Colon (tissue), 2 donors: ENCODE measurements around the gene AMOTL2.

Experiments used
- FAIRE-seq: peaks from 2 replicates; lab custom pipeline; 2012; peaks lifted over from hg19 to GRCh38; lab: Jason Lieb, UNC
- donor health status: control.
- donor health status: control.

Gene AMOTL2

GRCh38 chr3:134333522-134334181, 40.6 kb downstream of the AMOTL2 start:
- FAIRE-seq, result no peak

DNA sequence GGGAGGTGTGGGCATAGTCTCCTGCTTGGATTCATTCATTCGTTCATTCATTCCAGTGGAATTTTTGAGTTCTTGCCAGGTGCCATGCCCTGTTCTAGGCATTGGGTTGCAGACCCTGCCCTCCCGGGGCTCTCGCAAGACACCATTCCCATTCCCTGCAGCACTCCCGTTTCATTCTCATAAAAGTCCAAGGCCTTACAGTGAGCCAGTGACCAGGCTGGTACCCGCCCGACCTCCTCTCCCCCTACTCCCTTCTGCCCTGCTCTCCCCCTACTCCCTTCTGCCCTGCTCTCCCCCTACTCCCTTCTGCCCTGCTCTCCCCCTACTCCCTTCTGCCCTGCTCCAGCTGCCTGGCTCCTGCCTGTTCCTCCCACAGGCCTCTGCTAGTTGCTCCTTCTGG, 41.9 kb downstream of the AMOTL2 start:
- no peak for FAIRE-seq

GRCh38 chr3:134331811-134332199, 42.4 kb downstream of the AMOTL2 start:
- FAIRE-seq, result no peak

DNA sequence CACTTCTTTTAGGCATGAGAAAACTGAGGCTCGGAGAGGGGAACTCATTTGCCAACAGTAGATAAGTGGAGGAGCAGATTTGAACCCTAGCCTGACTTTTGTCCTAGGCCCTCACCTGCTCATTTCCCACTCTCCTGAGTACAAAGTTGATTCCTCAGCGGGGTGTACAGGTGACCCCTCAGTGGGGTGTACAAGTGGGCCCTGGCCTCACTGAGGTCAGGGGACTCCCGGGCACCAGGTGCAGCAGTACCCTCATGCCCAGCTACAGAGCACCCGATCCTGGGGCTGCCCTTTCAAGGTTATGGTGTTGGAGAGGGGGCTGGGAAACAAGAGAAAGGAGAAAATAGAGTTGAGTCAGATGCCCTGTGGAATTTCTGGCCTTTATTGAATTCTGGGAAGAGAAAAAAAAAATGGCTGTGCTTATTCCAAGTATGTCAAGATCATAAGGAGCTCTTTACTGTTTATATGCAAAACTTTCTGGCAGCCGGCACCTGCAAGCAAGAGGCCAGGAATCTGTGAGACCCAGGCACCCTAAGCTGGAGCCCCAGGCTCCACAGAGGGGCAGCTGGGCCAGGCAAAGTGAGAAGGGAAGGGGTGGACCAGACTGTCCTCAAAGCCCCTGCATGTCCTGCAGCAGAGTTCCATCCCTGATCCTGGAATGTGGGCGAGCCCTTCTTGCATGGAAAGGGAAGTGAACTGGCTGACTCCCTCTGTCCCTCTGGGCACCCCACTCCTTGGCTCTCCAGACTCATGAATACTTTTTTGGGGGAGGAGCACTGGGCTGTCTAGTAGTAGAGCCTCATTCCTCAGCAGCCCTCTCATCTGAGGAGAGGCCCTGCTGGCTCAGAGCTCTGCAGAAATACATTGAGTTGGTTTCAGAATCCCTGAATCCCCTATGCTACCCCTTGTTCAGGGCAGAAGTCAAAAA, 43.1 kb downstream of the AMOTL2 start:
- no peak for FAIRE-seq

DNA sequence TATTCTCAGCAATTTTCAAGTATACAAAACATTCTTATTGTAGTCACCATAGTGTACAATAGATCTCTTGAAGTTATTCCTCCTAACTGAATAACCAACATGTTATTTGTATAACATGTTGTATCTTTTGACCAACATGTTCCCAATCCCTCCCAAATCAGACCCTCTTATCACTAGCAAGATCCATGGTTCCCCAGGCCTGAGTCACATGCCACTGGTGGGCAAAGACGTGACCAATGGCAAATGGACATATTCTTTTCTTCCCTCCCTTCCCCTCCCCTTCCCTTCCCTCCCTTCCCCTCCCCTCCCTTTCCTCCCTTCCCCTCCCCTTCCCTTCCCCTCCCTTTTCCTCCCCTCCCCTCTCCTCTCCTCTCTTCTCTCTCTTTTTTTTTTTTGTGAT, 45.4 kb downstream of the AMOTL2 start:
- FAIRE-seq, result no peak

DNA sequence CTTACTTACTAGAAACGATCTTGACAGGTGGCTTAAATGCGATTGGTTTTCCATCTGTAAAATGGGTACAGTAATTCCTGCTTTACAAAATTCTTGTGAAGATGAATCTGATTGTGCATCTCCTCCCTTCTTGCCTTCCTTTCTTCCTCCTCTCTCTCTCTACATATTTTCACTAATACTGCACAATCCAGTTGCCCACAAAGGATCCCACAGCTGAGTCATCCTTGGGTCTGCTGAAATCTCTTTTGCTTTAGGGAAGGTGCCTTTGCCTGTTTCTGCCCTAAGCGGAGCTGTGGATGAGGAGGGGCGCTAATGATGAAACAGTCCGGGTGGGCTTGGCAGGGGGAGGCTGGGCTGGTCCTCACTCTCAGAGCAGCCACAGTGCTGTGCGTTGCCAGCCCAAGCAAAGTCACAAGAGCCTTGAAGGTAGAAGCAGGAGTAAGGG, 46.1 kb downstream of the AMOTL2 start:
- FAIRE-seq, result no peak

GRCh38 chr3:134327594-134327975, 46.7 kb downstream of the AMOTL2 start:
- no peak for FAIRE-seq

DNA sequence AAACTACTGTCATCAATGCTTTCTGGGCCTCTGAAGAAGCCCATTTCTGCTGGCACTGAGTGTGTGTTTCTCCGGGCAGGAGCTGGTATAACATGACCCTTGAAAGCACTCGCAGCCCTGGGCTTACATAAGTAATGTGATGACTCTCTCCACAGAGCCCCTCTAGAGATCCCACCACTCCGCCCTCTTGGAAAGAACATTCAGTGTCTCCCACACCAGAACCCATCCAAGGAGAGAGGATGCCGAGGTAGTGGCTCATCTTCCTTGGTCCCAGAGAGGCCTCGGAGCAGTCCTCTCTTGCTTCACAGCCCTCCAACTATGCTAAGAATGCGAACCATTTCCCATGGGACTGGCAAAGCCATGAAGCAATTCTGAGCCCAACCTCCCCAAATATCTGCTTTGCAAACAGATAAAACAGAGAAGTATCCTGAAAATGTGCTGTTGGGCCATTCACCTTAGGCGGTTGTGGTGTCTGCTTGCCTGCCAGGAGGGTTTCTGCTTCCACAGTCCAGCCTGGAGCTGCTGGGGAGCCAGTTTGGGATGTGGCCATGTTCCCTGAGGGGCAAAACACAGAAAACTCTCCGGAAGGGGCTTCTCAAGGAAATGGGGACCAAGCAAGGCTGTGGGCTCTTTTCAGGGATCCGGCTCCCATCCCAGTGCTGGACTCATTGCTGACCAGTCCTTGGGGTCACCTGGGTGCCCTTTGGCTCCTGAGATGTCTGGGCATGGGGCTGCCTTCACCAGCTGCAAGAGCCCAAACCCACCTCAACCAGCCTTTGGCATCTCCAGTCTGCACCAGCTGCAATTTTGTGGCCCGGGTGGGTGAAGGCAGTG, 47.3 kb downstream of the AMOTL2 start:
- no peak for FAIRE-seq

DNA sequence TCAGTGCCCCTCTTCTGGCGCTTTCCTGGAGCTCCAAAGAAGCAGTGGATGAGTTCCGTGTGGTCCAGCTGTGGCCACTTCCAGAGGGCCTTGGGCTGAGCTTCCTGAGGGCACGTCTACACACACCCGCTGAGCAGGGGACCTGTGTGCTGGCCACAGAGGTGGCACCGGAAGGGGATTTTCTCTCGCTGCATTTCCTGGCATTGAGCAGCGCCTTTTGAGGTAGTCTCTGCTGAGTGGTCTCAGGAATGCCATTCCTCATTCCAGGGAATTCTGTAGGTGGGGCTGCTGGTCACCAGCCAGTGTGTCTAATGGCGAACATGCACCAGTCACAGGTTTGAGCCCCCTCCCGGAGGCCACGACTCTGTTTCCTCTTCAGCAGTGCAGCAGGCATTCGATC, 48.1 kb downstream of the AMOTL2 start:
- no peak for FAIRE-seq

GRCh38 chr3:134325706-134326105, 48.5 kb downstream of the AMOTL2 start:
- FAIRE-seq, result no peak

GRCh38 chr3:134325061-134325705, 49.1 kb downstream of the AMOTL2 start:
- no peak for FAIRE-seq

DNA sequence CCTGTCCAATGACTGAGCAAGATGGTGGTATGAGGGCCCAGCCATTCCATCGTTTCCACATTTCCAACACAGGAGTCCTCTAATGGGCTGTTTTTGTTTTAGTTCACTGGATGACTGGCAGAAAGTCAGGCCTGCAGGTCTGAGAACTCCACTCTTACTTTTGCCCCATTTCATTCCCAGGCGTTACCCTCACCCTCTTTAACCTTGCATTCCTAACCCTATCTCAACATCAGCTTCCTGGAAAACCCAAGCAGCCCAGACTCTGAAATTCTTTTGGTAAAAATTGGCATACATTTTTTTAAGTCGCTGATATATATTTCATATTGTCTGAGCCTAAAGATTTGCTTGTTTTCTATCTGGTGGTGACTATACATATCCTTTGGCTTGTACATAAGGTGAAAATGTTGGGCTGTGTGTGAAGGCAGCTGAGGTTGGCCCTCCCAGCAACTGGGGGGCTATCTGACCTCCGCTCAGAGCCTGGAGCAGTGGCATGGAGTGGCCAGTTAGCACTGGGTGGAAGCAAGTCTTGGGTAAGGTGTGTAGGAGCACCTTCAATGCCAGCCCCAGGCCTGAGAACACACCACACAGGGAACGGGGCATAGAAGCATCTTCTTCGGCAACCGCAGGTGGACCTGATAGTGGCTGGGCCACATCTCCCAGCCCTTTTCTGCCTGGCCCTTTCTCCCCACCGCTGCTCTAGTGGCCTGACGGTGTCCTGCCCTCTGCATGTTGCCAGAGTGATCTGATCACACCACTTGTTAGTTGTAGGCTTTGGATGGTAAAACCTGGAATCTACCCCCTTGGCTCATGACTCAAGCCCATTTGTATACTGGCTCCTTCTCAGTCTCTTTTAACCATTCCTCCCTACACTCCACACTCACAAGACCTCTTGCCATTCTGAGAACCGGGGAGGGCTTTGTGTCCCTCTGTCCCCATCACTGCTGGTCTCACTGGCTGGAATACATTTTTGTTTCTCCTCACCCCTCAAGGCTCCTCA, 50.0 kb downstream of the AMOTL2 start:
- no peak for FAIRE-seq

DNA sequence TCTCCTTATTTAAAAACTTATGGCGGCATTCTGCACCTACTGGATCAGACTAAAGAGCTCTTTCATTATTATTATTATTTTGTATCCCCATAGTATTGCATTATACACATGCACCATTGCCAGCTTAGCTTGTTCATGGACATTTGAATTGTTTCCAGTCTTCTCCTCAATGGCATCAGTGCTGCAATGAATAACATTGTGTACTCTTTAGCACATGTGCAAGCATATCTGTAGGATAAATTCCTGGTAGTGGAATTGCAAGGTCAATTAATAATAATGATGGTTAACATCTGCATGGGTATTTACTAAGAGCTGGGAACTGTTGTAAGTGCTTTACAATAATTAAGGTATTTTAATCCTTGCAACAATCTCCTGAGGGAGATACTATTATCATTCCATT, 52.0 kb downstream of the AMOTL2 start:
- FAIRE-seq, result no peak

GRCh38 chr3:134320749-134321148, 53.5 kb downstream of the AMOTL2 start:
- no peak for FAIRE-seq

- no peak for FAIRE-seq
These were observed 54.3 kb downstream of the AMOTL2 start for GRCh38 chr3:134319931-134320330.

DNA sequence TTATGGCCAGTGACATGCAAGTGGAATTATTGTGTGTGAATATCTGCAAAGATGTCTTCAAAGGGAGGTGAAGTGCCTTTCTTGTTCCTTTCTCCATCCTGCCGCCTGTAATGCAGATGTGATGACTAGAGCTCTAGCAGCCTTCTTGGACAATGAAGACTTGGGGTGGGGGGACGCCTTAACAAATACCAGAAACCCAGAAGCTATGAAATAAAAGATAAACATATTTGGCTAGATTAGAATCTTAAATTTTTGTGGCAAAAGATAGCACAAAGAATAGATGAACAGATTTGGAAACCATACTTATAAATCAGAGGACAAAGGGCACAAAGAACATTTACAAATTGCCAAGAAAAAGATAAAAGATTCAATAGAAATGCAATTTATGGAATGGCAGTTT, 56.1 kb downstream of the AMOTL2 start:
- no peak for FAIRE-seq

DNA sequence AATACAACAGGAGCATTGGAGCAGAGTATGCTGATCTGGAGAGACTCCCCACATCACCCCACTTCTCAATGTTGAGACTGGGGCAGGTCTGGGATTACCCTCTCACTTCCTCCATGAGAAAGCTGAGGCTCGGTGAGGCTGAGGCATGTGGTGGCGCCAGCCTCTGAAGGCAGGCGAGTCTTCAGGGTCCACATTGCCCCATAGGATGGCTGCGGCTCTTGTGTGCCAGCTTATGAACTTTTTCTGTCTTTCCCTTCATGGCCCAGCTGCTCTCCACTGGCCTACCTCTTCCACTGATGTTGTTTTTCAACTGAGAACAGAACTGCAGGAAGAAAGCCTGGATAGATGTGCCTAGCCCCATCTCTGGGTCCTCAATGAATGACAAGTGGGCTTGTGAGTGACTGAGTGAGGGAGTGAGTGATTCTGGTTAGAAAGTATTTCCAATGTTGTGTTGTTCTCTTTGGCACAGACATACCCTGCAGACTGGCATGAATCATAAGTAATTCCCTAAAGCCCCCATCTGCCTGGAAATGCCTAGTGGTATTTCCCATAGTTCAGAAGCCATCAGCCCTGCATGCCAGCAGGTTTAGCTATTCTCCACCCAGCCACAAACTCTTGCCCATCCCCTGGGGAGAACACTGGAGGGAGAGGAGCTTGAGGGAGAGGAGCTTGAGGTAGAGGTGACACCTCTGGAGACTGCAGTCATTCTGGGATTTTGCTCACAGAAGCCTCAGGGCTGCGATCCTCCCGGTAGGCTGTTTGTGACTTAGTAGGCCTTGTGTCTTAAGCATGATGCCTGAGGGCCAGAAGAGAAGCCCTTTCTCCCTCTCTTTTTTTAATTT, 56.9 kb downstream of the AMOTL2 start:
- no peak for FAIRE-seq

DNA sequence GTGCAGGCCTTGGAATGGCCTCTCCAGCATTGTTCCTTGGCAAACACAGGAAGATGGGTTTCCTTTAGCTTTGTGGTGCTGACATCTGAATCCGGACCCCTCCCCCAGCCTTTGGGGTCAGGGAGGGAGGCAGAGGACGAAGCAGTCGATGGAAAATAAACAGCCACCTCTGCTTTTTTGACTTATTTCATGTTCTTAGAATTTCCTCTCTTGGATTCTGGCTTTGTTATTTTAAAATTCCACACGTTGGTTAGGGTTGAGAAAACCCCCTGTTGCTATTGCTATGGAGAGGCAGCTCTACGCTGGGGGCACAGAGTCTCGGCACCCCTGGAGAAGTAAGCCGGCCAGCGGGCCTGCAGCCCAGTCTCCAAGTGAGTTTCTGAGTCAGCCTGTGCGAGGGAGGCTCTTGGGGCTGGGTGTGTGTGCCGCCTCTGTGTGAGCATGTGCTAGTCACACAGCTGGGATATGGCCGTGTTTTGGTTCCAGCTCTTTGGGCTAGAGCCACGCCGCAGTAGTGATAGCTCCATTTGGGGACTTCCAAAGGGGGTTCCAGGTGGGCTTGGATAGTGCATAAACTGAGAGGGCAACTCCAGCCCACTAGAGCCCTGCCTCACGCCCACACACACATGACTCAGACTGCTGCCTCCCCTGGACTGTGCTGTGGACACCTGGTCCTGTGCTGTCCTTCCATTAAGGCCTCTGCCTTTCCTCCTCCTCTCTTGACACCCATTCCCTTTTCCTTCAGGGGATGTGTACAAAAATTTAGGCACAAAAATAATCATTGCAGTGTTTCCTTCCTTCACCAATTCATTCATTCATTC, 58.8 kb downstream of the AMOTL2 start:
- no peak for FAIRE-seq
